Measurements from ENCODE around the gene MYCL. TPM values are rescaled to one million over a fixed set of nuclear protein-coding genes. Genes with fewer than 3 reads are reported as not detected.

MYCL gene
- polyA plus RNA-seq, 3 donors: 24.8 to 84.0 (median 74.7) TPM

DNA sequence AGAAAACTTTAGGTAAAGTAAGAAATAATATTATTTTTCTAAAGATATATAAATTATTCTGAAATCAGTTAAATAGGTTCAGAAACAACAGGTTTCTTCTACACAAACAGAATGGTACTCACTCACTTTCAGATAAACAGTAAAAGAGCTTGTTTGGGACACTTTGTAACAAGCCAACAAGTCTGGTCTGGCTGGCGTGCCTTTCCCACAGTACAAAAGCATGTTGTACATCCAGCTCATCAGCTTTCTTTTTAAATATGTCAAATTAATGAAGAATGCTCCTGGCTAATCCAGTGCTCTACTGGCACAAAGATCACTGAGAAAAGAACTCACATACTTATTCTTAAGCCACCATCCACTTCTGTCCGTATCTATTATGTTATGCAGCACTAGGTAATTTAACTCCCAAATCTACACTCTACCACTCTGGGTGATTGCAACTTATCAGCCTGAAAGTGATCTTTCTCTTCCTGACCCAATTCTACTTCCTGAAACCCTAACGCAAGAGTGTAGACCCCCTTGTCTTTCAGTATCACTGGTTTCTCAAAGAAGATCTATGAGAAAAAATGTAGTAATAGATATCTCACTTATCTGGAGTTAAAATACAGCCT is 51.0 kb downstream of the MYCL start:
- peaks cover 15% of the 10 kb centered on the region for H3K79me2 ChIP-seq (ENCODE audit: insufficient read depth, low read length)
- DNase-seq: no peak
- no peaks in the 10 kb centered on the region for H3K9me3 Mint-ChIP-seq
- WGBS (ENCODE audit: insufficient coverage): 100% methylated on average over 1 of the region's 3 CpGs
- intact Hi-C loops (cut with micrococcal nuclease): no loop called here
- peaks cover 31% of the 10 kb centered on the region for H3K4me1 Mint-ChIP-seq
- H3K27me3 Mint-ChIP-seq (ENCODE audit: low read depth in 3 of 3): peaks cover 0 to 3% (median 0%) of the 10 kb centered on the region in 3 donors
- no peak overlapping the region for H2AFZ ChIP-seq (ENCODE audit: insufficient read depth, low read depth, low read length, poor library complexity, severe bottlenecking)
- peaks cover 31 to 57% of the 10 kb centered on the region in 2 donors for H3K36me3 ChIP-seq (replicated peaks in 1 of 2; ENCODE audit: control insufficient read depth in 1 of 2, insufficient read depth in 2 of 2, low read length in 2 of 2)
- H4K20me1 ChIP-seq (ENCODE audit: insufficient read depth, low read length): no peaks in the 10 kb centered on the region
- H3K4me1 ChIP-seq (ENCODE audit: control insufficient read depth in 1 of 2, insufficient read depth in 2 of 2, low read length in 2 of 2): peaks cover 31 to 32% of the 10 kb centered on the region in 2 donors
- H3K27ac ChIP-seq (ENCODE audit: low read depth in 1 of 2, low read length in 2 of 2): peak overlapping the region in 1 of 2 donors; percentile 6
- no peak overlapping the region for H3K9ac ChIP-seq (ENCODE audit: insufficient read depth, low read length, poor library complexity, severe bottlenecking)
- no peaks in the 10 kb centered on the region for H3K27me3 ChIP-seq (ENCODE audit: control insufficient read depth in 2 of 2, insufficient read depth in 2 of 2, low read length in 2 of 2)
- no peaks in the 10 kb centered on the region for H3K9me3 ChIP-seq (replicated peaks in 1 of 2; ENCODE audit: control insufficient read depth in 1 of 2, insufficient read depth in 1 of 2, low read length in 2 of 2)
- peaks cover 57% of the 10 kb centered on the region in 2 donors for H3K36me3 Mint-ChIP-seq
- H3K4me2 ChIP-seq (replicated peaks; ENCODE audit: extremely low read depth, low read length, poor library complexity, severe bottlenecking): no peak overlapping the region
- no peak overlapping the region for H3K4me3 ChIP-seq (replicated peaks in 1 of 3; ENCODE audit: low read depth in 2 of 3, low read length in 3 of 3)
- no peak overlapping the region for H3K27ac Mint-ChIP-seq
- H3K4me3 Mint-ChIP-seq: no peak overlapping the region
- TF ChIP-seq, protein P1, sequence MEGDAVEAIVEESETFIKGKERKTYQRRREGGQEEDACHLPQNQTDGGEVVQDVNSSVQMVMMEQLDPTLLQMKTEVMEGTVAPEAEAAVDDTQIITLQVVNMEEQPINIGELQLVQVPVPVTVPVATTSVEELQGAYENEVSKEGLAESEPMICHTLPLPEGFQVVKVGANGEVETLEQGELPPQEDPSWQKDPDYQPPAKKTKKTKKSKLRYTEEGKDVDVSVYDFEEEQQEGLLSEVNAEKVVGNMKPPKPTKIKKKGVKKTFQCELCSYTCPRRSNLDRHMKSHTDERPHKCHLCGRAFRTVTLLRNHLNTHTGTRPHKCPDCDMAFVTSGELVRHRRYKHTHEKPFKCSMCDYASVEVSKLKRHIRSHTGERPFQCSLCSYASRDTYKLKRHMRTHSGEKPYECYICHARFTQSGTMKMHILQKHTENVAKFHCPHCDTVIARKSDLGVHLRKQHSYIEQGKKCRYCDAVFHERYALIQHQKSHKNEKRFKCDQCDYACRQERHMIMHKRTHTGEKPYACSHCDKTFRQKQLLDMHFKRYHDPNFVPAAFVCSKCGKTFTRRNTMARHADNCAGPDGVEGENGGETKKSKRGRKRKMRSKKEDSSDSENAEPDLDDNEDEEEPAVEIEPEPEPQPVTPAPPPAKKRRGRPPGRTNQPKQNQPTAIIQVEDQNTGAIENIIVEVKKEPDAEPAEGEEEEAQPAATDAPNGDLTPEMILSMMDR (IDR thresholded peaks at IDR 0.05): no peak

DNA sequence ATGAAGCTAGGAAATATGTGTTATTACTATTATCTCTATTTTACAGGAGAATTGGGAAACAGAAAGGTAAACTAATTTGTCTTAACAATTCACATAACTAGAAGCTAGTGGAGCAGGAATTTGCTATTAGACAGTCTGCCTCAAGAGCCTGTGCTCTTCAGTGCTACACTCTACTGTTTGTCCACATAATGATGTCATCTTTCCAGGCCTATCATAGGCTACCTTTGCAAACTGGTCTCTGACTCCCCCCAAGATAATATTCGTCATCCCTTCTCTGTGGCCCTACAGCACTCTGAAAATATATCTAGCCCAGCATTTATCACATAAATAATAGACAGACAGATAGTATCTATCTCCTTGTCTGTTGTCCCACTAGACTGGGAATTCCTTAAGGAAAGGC is 52.5 kb downstream of the MYCL start:
- no peaks in the 10 kb centered on the region for H3K27me3 Mint-ChIP-seq (ENCODE audit: low read depth in 3 of 3)
- peaks cover 45% of the 10 kb centered on the region for H3K4me1 Mint-ChIP-seq
- Histone ChIP-seq H4K20me1 (ENCODE audit: insufficient read depth, low read length) (no peaks in the 10 kb centered on the region), H3K9ac (ENCODE audit: insufficient read depth, low read length, poor library complexity, severe bottlenecking) (no peak overlapping the region), H3K27ac (ENCODE audit: low read depth in 1 of 2, low read length in 2 of 2) (no peak overlapping the region), H3K4me2 (replicated peaks; ENCODE audit: extremely low read depth, low read length, poor library complexity, severe bottlenecking) (no peak overlapping the region), H3K4me1 (ENCODE audit: control insufficient read depth in 1 of 2, insufficient read depth in 2 of 2, low read length in 2 of 2) (peaks cover 44 to 47% of the 10 kb centered on the region in 2 donors), H3K36me3 (replicated peaks in 1 of 2; ENCODE audit: control insufficient read depth in 1 of 2, insufficient read depth in 2 of 2, low read length in 2 of 2) (peaks cover 21 to 48% of the 10 kb centered on the region in 2 donors), H3K4me3 (replicated peaks in 1 of 3; ENCODE audit: low read depth in 2 of 3, low read length in 3 of 3) (no peak overlapping the region), H3K9me3 (replicated peaks in 1 of 2; ENCODE audit: control insufficient read depth in 1 of 2, insufficient read depth in 1 of 2, low read length in 2 of 2) (no peaks in the 10 kb centered on the region), H3K79me2 (ENCODE audit: insufficient read depth, low read length) (peaks cover 15% of the 10 kb centered on the region), H2AFZ (ENCODE audit: insufficient read depth, low read depth, low read length, poor library complexity, severe bottlenecking) (no peak overlapping the region), H3K27me3 (ENCODE audit: control insufficient read depth in 2 of 2, insufficient read depth in 2 of 2, low read length in 2 of 2) (no peaks in the 10 kb centered on the region)
- TF ChIP-seq, protein P1 (IDR thresholded peaks at IDR 0.05): no peak
- WGBS (ENCODE audit: insufficient coverage): 100% methylated on average over 1 of the region's 1 CpG
- intact Hi-C loops (cut with micrococcal nuclease): no loop called here
- no peak overlapping the region for H3K27ac Mint-ChIP-seq
- H3K9me3 Mint-ChIP-seq: no peaks in the 10 kb centered on the region
- H3K36me3 Mint-ChIP-seq: peaks cover 44 to 52% of the 10 kb centered on the region in 2 donors
- no peak for DNase-seq
- no peak overlapping the region for H3K4me3 Mint-ChIP-seq
